ENCODE data around the gene SGPP2.

- no peak for TF ChIP-seq CTCF (conservative IDR thresholded peaks at IDR 0.05; ENCODE audit: low read depth, low read length)
- TF ChIP-seq EZH2 (IDR thresholded peaks at IDR 0.05; ENCODE audit: low read length, unreplicated experiment), result no peak
These were observed 32.2 kb downstream of the SGPP2 start for GRCh38 chr2:222456479-222457077.

Data from PC-3 (cell line).